Measurements from ENCODE around the gene DVL1. TPM values are rescaled to one million over a fixed set of nuclear protein-coding genes. Genes with fewer than 3 reads are reported as not detected.
A peak's percentile ranks its signal among the peaks of the same experiment; 100 is the strongest.

The DVL1 gene
- total RNA-seq, 2 donors from 2014 or later: 66.2 to 101 TPM

DNA sequence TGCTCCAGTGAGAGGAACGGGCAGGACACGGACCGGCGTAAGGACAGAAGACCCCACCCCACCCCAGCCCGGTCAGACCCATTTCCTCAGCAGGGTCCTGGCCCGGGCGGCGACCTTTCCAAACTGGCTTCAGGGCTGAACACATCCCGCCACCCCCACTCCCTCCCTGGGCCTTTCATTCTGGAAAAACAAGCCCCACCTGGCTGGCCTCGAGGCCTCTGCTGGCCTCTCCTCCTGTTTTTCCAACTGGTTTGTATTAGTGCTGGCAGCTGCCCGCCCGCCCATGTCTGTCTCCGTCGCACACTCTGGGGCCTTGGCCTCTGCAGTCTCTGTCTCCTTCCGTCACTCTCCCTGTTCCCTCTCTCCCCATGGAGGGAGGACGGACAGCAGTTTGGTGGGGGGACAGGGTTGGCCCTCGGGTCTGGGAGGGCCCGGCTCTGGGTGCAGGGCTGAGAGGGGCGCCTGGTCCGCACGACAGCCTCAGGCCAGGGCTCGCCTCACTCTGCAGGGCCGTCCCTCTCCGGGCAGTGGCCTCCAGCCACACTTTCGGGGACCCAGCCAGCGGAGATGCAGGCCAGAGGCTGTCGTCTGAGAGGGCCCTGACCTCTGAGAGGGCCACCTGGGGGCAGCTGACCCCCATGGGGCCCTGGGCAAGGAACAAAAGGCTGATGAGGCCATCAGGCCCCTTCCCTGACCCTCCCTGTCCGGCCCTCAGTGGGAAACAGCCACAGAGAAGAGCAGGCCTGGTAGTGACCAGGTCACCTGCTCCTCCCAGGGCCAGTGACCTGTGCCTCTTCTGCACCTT lies 10.6 kb upstream of the DVL1 start:
- H3K9me3 ChIP-seq: no peaks in the 10 kb centered on the region
- no peak for ATAC-seq (ENCODE audit: insufficient number of reproducible peaks, low FRiP score, low read depth)
- no peak for DNase-seq (ENCODE audit: low spot score)
- H3K36me3 ChIP-seq: no peaks in the 10 kb centered on the region
- H3K27me3 ChIP-seq (replicated peaks; ENCODE audit: insufficient read depth): no peaks in the 10 kb centered on the region
- peaks cover 32 to 51% of the 10 kb centered on the region in 2 donors for H3K4me1 ChIP-seq (ENCODE audit: control insufficient read depth in 1 of 2, low read depth in 2 of 2)
- peak overlapping the region; percentile 97 to 99 for H3K27ac ChIP-seq
- TF ChIP-seq, protein P1, sequence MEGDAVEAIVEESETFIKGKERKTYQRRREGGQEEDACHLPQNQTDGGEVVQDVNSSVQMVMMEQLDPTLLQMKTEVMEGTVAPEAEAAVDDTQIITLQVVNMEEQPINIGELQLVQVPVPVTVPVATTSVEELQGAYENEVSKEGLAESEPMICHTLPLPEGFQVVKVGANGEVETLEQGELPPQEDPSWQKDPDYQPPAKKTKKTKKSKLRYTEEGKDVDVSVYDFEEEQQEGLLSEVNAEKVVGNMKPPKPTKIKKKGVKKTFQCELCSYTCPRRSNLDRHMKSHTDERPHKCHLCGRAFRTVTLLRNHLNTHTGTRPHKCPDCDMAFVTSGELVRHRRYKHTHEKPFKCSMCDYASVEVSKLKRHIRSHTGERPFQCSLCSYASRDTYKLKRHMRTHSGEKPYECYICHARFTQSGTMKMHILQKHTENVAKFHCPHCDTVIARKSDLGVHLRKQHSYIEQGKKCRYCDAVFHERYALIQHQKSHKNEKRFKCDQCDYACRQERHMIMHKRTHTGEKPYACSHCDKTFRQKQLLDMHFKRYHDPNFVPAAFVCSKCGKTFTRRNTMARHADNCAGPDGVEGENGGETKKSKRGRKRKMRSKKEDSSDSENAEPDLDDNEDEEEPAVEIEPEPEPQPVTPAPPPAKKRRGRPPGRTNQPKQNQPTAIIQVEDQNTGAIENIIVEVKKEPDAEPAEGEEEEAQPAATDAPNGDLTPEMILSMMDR (IDR thresholded peaks at IDR 0.05): no peak
- peak overlapping the region; percentile 87 for H3K4me3 ChIP-seq

DNA sequence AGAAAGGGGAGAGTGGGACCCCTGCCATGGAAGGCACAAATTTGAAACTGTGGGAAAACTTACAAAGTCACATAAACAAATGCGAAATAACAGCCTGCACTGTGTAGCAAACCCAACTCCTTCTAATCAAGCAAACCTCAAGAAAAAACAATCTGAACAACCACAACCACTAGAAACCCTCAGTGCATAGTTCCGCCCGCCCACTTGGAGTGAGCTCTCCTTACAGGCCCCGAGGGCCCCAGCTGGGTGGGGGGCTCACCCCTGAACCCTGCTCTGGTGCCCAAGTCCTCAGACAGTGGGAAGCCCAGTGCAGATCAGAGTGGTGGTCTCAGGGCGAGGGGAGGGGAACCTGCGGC lies 10.1 kb upstream of the DVL1 start:
- DNase-seq (ENCODE audit: low spot score): no peak
- Histone ChIP-seq H3K27me3 (replicated peaks; ENCODE audit: insufficient read depth) (no peaks in the 10 kb centered on the region), H3K27ac (peak overlapping the region; percentile 97 to 99), H3K36me3 (peaks cover 3% of the 10 kb centered on the region), H3K4me1 (ENCODE audit: control insufficient read depth in 1 of 2, low read depth in 2 of 2) (peaks cover 32 to 57% of the 10 kb centered on the region in 2 donors), H3K9me3 (no peaks in the 10 kb centered on the region), H3K4me3 (peak overlapping the region; percentile 87)
- TF ChIP-seq, protein P1 (IDR thresholded peaks at IDR 0.05): no peak
- no peak for ATAC-seq (ENCODE audit: insufficient number of reproducible peaks, low FRiP score, low read depth)

DNA sequence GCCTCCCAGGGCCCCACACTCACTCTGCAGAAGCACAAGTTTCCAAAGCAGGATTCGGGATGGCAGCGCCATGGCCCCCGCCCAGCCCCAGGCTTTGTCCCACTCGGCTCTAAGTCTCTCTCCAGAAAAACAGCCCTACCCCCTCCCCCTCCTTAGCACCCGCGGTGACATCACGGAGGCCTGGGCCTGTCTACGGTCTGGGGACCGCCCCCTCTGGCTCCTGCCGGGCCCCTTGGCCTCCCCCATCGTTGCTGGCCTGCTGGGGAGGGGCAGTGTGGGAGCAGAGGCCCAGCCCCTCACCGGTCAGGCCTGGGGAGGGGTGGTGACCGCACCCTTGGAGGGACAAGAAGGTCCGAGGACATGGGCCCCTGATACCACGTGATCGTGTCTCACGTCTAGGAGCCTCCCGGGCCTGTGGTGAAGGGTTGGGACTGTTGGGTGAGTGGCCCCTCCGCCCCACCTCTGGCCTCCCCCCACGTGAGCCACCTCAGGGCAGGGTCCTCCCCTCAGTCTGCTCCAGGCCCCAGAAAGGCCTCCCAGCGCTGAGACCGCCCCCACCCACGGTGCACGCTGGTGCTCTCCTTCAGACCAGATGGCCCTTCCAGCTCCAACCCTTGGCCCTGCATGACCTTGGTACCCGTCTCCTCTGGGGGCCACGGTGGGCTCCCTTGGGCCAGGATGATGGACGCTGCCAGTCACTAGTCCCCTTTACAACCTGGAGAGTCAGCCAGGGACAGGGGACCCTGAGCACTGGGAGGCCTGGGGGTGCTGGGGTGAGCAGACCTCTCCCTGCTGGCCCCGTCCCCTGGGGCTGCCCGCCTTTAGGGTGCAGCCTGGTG lies 9.4 kb upstream of the DVL1 start, which contains the start of gene MXRA8:
MXRA8 (minus strand) TSS at position 123 of the 839 bp plus-strand sequence; CDS start at position 72, 51 bp downstream.
- ATAC-seq (ENCODE audit: insufficient number of reproducible peaks, low FRiP score, low read depth): peak; percentile 50
- no peaks in the 10 kb centered on the region for H3K9me3 ChIP-seq
- H3K27ac ChIP-seq: peak within 1 kb of the TSS; percentile 97 to 99
- no peaks in the 10 kb centered on the region for H3K27me3 ChIP-seq (replicated peaks; ENCODE audit: insufficient read depth)
- TF ChIP-seq, protein P1 (IDR thresholded peaks at IDR 0.05): no peak
- peak; percentile 37 for DNase-seq (ENCODE audit: low spot score)
- H3K4me1 ChIP-seq (ENCODE audit: control insufficient read depth in 1 of 2, low read depth in 2 of 2): peaks cover 32 to 63% of the 10 kb centered on the region in 2 donors
- peak within 1 kb of the TSS; percentile 87 for H3K4me3 ChIP-seq
- H3K36me3 ChIP-seq: peaks cover 9% of the 10 kb centered on the region

DNA sequence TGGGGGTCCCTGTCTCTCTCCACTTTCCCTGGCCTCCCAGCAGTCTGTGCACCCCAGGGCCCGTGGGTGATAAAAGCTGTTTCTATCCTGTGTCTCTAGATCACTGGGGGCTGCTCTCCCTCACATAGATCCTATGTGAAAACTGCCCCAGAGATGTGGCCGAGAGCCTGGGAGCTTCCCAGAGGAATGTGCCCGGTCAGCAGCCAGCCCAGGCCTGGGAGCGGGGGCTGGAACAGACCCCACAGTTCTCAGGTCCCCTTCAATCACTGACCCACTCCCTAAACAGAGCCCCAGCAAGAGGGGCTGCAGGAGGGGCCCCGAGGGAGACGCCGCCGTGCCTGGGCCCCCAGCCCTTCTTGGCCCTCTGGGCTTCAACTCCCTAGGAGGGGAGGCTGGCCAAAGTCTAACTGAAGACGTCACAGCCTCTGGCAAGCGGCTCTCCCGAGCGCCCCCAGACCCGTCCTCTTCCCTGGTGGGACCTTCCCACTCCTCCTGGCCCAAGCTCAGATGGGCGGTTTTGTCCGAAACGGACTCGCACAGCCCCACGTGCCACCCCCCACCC lies 8.7 kb upstream of the DVL1 start:
- peaks cover 32 to 70% of the 10 kb centered on the region in 2 donors for H3K4me1 ChIP-seq (ENCODE audit: control insufficient read depth in 1 of 2, low read depth in 2 of 2)
- no peaks in the 10 kb centered on the region for H3K27me3 ChIP-seq (replicated peaks; ENCODE audit: insufficient read depth)

More for the DNA sequence above, 8.7 kb upstream of the DVL1 start:
- TF ChIP-seq, protein P1 (IDR thresholded peaks at IDR 0.05): no peak
- DNase-seq (ENCODE audit: low spot score) (no peak), ATAC-seq (ENCODE audit: insufficient number of reproducible peaks, low FRiP score, low read depth) (no peak)
- Histone ChIP-seq H3K36me3 (peaks cover 12% of the 10 kb centered on the region), H3K9me3 (no peaks in the 10 kb centered on the region), H3K27ac (peak overlapping the region; percentile 97 to 99), H3K4me3 (peak overlapping the region; percentile 87)
